ENCODE results near the gene CFAP61. TPM values are rescaled to one million over a fixed set of nuclear protein-coding genes. Genes with fewer than 3 reads are reported as not detected.

Gene CFAP61
- total RNA-seq, 1 donor from 2014 or later: 0.45 TPM

DNA sequence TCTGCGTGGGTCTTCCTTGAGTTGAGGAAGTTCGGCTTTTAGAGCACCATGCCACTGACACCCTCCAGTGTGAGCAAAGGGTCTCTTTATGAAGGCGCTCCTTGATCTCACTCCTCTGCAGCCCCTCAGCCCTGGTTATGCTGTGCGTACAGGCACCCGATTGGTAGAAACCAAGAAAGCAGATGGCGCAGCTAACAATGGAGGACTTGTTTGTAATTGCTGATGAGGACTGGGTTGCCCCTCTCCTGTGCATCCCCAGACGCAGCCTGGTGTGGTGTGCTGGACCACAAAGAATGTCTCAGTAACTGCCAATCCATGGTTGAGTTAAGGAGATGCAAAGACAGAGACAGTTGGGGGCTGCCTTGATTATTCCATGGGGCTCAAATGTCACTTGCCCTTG, 345.8 kb downstream of the CFAP61 start:
- peaks cover under 1% of the 10 kb centered on the region for H3K36me3 Mint-ChIP-seq
- H3K4me1 Mint-ChIP-seq: no peaks in the 10 kb centered on the region
- DNase-seq (ENCODE audit: low spot score in 2 of 2, unreplicated experiment in 2 of 2): no peak
- H3K4me3 Mint-ChIP-seq: no peak overlapping the region
- H3K9me3 Mint-ChIP-seq: no peaks in the 10 kb centered on the region
- TF ChIP-seq, protein P1, sequence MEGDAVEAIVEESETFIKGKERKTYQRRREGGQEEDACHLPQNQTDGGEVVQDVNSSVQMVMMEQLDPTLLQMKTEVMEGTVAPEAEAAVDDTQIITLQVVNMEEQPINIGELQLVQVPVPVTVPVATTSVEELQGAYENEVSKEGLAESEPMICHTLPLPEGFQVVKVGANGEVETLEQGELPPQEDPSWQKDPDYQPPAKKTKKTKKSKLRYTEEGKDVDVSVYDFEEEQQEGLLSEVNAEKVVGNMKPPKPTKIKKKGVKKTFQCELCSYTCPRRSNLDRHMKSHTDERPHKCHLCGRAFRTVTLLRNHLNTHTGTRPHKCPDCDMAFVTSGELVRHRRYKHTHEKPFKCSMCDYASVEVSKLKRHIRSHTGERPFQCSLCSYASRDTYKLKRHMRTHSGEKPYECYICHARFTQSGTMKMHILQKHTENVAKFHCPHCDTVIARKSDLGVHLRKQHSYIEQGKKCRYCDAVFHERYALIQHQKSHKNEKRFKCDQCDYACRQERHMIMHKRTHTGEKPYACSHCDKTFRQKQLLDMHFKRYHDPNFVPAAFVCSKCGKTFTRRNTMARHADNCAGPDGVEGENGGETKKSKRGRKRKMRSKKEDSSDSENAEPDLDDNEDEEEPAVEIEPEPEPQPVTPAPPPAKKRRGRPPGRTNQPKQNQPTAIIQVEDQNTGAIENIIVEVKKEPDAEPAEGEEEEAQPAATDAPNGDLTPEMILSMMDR (IDR thresholded peaks at IDR 0.05; ENCODE audit: unreplicated experiment): no peak
- no peaks in the 10 kb centered on the region for H3K27me3 Mint-ChIP-seq (ENCODE audit: low read depth)
- H3K27ac Mint-ChIP-seq: no peak overlapping the region

DNA sequence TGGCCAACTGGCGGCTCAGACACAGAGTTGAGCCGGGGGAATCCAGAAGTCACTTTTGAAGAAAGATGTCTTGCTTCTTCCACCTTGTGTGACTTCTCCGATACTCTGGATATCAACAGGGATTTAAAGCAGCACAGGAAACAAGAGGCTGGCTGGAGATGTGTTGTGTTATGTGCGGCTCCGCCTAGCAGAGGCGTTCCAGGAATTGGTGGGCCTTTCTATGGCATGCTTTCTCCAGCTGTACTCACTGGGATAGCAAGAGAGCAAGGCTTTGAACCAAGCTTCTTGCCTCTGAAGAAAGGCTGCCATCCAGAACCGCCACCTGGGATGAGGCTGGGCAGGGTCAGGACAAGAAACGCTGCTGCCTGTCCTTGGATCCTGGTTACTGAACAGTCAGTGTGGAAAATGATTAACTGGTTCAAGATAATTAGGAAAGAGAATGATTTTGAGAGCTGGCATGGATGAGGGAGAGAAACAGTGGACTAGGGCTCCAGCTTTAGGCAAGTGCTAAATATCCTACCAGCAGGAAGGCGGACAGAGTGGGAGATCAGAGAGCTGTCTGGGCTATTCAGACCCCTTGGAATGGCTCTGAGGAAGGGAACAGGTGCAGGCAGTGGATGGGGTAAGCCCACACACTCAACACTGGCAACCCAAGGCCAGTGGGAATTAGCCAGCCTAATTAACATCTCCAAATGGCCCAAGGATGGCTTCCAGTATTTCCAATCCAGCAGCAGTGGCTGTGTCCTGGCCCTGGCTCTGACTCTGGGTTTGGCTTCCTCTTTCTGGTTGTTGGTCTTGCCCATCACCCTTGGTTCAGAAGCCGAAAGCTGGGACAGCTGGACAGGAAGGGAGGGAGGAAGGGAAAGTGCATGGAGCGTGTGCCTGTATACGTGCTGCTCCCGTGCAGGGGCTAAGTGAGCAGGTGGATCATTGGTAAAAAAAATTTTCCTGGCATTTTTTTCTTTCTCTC, 347.5 kb downstream of the CFAP61 start:
- Mint-ChIP-seq H3K9me3 (no peaks in the 10 kb centered on the region), H3K4me3 (no peak overlapping the region), H3K36me3 (no peaks in the 10 kb centered on the region), H3K27ac (no peak overlapping the region), H3K4me1 (no peaks in the 10 kb centered on the region), H3K27me3 (ENCODE audit: low read depth) (no peaks in the 10 kb centered on the region)
- no peak for DNase-seq (ENCODE audit: low spot score in 2 of 2, unreplicated experiment in 2 of 2)
- TF ChIP-seq, protein P1 (IDR thresholded peaks at IDR 0.05; ENCODE audit: unreplicated experiment): no peak

DNA sequence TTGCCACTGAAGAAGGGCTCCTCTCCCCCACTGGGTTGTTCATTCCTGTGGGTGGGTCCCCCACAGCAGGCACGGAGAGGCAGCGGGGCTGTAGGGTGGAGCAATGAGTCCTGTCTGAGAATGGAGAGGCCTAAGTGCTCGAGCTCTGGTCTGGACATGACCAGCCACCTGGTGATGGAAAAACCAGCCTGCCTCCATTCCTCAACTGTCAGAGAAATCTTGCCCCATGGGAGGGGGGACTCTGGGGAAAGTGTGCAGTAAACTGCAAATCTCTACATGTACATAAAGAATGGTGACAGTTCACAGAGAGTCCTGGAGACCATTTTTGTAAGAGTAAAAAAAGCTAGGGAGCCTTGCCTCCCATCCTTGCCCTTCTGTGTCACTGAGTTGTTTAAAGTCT, 349.7 kb downstream of the CFAP61 start:
- no peaks in the 10 kb centered on the region for H3K4me1 Mint-ChIP-seq
- TF ChIP-seq, protein P1 (IDR thresholded peaks at IDR 0.05; ENCODE audit: unreplicated experiment): no peak
- no peaks in the 10 kb centered on the region for H3K9me3 Mint-ChIP-seq
- no peak overlapping the region for H3K27ac Mint-ChIP-seq
- DNase-seq (ENCODE audit: low spot score in 2 of 2, unreplicated experiment in 2 of 2): no peak
- no peak overlapping the region for H3K4me3 Mint-ChIP-seq
- no peaks in the 10 kb centered on the region for H3K27me3 Mint-ChIP-seq (ENCODE audit: low read depth)
- H3K36me3 Mint-ChIP-seq: no peaks in the 10 kb centered on the region

DNA sequence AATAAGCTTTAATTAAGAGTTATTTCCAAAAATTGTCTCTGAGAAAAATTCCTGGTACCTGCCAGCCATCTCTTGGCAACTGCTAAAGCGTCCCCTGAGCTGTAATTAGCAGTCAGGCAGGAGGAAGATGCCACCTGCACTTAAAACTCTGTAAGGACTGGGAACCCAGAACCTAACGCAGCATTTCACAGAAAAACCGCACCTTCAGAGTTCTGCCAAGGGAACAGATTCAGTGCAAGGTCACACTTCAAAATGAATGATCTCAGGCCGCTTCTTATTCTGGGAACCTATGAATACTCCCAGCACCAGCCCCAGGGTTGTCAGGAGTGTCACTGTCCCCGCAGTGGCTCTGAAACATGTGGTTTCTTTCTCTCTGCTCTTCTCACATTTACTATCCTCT, 352.3 kb downstream of the CFAP61 start:
- no peaks in the 10 kb centered on the region for H3K9me3 Mint-ChIP-seq
- no peaks in the 10 kb centered on the region for H3K36me3 Mint-ChIP-seq
- H3K27me3 Mint-ChIP-seq (ENCODE audit: low read depth): no peaks in the 10 kb centered on the region
- no peaks in the 10 kb centered on the region for H3K4me1 Mint-ChIP-seq
- no peak overlapping the region for H3K4me3 Mint-ChIP-seq
- TF ChIP-seq, protein P1 (IDR thresholded peaks at IDR 0.05; ENCODE audit: unreplicated experiment): no peak
- no peak overlapping the region for H3K27ac Mint-ChIP-seq
- no peak for DNase-seq (ENCODE audit: low spot score in 2 of 2, unreplicated experiment in 2 of 2)

DNA sequence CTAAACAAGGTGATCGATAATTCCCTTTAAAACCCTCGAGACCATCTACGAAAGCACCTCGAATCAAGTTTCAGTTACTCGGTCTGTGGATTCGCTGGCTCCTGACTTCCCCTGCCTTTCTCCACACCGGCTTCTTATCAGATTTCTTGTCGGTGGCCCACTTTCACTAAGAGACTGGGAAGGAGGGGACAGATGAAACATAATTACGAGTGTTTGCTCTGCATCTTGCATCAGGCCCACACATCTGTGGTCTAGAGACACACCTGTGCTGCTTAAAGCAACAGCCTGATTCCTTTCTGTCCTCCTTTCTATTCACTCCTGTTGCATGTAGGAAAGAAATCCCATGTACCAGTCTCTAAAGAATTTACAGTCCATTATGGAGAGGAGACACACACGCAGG, 353.3 kb downstream of the CFAP61 start:
- H3K9me3 Mint-ChIP-seq: no peaks in the 10 kb centered on the region
- DNase-seq (ENCODE audit: low spot score in 2 of 2, unreplicated experiment in 2 of 2): no peak
- TF ChIP-seq, protein P1 (IDR thresholded peaks at IDR 0.05; ENCODE audit: unreplicated experiment): no peak
- H3K27ac Mint-ChIP-seq: no peak overlapping the region
- H3K27me3 Mint-ChIP-seq (ENCODE audit: low read depth): no peaks in the 10 kb centered on the region
- H3K4me3 Mint-ChIP-seq: no peak overlapping the region
- peaks cover 4% of the 10 kb centered on the region for H3K4me1 Mint-ChIP-seq
- H3K36me3 Mint-ChIP-seq: no peaks in the 10 kb centered on the region
